ENCODE data around the gene LRMDA.

DNA sequence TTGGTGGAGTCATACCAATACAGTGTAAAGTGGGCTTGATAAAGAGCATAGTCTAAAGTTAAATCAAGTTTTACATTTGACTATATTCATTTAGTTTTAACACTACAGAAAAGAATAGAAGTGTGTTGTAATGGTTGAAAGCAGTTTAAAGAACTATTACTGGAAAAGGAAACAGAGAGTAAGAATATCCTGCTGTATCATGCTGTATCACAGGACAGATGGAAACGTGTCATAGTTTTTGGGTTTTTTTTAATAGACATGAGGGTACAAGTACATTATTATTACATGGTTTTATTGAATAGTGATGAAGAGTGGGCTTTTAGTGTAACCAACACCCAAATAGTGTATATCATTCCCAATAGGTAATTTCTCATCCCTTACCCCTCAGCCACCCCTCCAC is 944.3 kb downstream of the LRMDA start:
- TF ChIP-seq, protein P1, sequence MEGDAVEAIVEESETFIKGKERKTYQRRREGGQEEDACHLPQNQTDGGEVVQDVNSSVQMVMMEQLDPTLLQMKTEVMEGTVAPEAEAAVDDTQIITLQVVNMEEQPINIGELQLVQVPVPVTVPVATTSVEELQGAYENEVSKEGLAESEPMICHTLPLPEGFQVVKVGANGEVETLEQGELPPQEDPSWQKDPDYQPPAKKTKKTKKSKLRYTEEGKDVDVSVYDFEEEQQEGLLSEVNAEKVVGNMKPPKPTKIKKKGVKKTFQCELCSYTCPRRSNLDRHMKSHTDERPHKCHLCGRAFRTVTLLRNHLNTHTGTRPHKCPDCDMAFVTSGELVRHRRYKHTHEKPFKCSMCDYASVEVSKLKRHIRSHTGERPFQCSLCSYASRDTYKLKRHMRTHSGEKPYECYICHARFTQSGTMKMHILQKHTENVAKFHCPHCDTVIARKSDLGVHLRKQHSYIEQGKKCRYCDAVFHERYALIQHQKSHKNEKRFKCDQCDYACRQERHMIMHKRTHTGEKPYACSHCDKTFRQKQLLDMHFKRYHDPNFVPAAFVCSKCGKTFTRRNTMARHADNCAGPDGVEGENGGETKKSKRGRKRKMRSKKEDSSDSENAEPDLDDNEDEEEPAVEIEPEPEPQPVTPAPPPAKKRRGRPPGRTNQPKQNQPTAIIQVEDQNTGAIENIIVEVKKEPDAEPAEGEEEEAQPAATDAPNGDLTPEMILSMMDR (IDR thresholded peaks at IDR 0.05), result no peak
- TF ChIP-seq POLR2A (IDR thresholded peaks at IDR 0.05), result no peak

Measured in adrenal gland (tissue), 5 donors.